ENCODE results near the gene CDK5R1.

- TF ChIP-seq CTCF (IDR thresholded peaks at IDR 0.05; ENCODE audit: low read depth, low read length), result no peak
- TF ChIP-seq MYC (IDR thresholded peaks at IDR 0.05; ENCODE audit: low read depth, low read length), result no peak
Measured at GRCh38 chr17:32484628-32485027, 2.2 kb upstream of the CDK5R1 start.
